GM18861 (cell line): ENCODE data around the gene GTPBP6.
"Not testable (repeated sequence)": the region's sequence is repeated elsewhere in the genome, so short reads cannot be mapped to it uniquely, and the experiment has no call there.

ENCODE experiments used
- ATAC-seq: cut with Tn5 transposase; IDR thresholded peaks from one replicate; pipeline ENCODE4 v1.9.1; 2021; ENCODE audit not compliant: unreplicated experiment

Gene GTPBP6

DNA sequence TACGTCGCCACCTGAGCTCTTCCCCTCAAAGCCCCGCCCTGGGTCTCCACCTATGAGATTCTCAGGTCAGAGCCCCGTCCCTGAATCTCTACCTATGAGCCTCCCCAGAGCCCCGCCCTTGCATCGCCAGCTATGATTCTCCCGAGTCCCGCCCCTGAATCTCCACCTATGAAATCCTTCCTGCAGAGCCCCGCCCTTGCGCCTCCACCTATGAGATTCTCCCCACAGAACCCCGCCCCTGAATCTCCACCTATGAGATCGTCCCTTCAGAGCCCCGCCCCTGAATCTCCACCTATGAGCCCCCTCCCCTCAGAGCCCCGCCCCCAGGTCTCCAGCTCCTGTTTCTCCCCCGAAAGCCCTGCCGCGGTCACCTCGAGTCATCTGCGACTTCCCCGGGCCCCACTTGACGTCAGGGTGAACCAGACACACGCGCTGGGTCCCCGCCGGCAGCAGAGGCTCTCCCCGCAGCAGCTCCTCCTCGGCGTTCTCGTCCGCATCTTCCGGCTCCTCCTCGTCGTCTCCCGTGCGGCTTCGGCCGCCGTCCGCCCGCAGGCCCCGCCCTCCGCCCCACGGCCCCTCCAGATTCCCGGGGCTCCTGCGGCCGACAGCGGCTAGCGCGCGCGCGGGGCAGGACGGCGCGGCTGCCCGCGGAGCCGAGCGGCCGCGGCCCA is 393 bp downstream of the GTPBP6 start:
- ATAC-seq, result peak; percentile 47

DNA sequence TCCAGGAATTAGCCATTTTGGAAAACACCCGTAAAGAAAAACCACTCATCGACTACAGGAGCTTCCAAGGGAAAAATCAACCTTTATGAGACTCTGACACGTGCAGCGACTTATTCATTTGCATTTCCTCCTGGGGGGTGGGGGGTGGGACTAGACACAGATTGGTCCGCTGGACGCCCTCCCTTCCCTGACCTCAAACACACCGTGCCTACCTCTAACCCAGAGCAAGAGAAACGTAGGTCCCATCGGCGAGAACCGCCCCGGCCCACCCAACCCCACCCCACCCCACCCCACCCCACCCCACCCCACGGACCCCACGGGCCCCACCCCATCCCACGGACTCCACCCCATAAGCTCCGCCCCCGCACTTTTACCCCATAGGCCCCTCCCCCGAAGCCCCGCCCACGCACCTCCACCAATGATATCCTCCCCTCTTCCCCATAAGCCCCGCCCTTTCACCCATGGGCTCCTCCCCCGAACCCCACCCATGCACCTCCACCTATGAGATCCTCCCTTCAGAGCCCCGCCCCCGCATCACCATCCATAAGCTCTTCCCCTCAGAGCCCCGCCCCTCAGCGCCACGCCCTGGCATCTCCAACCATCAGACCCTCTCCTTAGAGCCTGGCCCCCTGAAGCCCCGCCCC is 1.1 kb downstream of the GTPBP6 start:
- ATAC-seq, result no peak

DNA sequence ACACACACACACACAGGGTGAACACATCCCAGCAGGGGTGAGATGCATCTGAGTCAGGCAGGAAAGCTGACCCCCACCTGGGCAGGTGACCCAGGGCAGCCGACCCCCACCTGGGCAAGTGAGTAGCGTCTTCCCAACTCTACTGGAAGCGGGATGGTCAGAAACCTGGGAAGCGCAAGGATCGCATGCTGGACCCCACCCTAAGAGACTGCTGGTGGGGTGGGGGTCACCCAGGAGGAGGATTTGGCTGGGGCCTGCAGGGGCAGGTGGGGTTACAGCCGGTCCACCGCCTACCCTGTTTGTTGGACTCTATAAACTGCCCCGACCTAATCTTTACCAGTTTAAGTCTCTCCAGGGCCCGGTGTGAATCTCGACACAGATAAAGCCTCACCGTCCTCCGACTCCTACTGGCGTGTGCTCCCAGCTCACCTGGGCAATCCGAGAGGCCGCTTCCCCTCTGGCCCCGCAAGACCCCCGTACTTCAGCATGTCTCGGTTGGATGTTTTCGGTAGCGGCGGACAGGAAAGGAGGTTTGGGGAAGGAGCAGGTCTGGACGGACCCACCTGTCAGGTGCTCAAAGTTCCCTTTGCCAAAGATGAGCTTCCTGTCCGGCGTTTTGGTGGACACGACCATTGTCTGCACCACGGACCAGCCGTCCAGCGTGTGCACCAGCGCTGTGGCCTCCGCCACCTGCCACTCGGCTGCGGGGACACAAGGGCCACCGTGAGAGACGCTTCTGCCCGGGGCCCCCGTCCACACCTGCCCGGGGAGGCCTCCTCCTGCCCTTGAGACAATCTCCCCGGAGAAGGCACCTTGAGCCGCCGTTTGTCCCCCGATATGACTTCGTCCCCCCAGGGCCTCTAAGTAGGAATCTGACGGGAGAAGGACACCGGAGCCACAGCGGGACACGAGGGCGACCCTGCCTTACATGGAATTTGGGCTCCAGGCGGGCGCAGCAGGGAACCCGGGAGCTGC is 2.0 kb downstream of the GTPBP6 start:
- no peak for ATAC-seq

GRCh38 chrX:314781-315595 is 3.6 kb downstream of the GTPBP6 start:
- ATAC-seq, result no peak

DNA sequence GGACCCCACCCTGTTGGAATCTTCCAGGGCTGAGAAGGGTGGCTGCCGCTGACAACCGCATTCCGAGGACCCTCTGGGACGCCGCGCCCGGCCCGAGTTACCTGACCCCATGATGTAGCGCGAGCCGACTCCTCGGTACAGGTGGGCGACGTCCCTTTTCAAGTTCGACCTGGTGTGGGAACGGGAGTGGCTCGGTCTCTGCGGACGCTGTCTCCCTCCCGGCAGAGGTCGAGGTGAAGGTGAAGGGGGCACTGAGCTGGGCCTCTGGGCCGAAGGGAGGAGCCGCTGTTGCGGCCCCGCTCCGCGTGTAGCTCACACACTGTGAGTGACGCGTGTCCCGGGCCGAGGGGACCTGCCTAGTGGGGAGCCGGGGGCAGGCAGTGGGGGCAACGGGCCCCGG is 4.5 kb downstream of the GTPBP6 start:
- no peak for ATAC-seq

GRCh38 chrX:313546-313945 is 5.0 kb downstream of the GTPBP6 start:
- ATAC-seq, result no peak

DNA sequence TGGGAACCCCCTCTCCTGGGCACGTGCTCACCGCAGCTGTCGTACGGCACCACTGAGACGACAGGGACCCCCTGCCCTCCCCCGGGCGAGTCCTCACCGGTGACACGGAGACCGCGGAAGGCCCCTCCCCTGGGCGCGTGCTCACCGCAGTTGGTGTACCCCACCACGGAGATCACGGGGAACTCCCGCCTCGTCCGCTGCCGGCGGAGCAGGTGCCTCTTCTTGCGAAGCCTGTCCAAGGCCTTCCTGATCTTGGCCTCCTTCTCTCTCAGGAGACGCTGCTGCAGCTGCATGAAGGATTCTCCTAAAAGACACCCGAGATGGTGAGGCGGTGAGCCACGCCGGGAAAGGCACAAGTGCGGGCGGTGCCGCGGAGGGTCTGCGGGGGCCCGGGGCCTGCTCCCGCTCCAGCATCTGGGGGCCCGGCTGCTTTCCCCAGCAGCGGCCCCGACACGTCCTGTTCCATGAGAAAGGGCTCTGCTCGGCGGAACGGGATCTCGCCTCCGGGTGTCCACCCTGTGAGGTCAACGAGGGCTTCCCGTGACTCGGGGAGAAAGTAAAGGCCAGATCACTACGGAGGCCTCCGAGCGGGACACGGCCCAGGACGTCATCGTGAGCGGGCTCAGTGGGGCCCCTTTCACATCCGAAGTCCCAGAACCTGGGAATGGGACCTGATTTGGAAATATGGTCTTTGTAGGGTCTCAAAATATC is 5.8 kb downstream of the GTPBP6 start:
- no peak for ATAC-seq

DNA sequence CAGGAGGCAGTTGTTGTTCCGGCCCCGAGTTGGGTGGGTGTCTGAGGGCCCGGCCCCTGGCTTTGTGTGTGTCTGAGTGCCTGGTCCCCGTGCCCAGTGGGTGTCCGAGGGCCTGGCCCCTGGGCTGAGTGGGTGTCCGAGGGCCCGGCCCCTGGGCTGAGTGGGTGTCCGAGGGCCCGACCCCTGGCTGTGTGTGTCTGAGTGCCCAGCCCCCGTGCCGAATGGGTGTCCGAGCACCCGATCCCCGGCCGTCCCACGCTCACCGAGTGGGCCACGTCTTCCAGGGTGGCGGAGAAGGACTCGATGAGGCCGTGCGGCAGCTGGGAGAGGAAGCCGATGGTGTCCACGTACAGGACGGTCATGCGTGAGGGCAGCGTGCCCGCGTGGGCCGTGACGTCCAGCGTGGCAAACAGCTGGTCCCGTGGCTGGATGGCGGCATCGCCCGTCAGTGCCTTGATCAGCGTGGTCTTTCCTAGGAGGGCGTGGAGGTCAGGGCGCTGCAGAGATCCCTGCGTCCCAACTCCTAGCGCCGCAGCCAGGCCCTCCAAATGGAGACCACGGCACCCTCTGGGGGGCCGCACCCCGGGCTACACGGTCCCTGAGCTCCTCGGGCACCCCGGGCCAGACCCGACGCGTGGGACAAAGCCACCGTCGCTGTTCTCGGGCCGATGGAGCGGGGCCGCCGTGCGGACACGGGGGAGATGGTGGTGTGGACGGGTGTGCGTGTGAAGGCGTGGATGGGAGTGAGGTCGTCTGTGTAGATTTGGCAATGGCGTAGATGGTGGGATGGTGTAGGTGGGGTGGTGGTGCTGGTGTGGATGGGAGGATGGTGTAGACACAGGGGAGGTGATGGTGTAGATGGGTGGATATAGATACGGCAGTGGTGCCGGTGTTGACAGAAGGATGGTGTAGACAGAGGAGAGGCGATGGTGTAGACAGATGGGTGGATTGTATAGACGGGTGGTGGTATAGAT is 7.2 kb downstream of the GTPBP6 start:
- ATAC-seq, result no peak

DNA sequence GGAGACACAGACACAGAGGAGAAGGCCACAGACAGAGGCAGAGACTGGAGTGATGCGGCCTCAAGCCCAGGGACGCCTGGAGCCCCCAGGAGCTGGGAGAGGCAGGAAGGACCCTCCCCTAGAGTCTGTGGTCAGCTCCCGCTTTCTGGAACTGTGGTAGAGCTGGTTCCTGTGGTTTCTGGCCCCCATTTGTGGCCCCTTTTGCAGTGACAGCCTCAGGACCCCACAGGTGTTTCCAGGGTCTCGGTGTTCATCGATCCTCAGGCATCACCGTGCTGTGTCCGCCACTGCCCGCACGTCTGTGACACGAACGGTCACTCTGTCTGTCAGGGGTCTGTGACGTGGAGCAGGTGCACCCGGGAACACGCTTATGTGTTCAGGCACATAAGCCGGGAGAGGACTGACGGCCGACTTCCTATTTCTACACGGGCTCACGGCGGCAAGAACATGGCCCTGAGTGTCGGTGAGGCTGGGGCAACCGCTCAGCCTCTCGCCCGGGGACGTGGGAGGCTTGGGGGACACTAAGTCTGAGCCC is 7.9 kb downstream of the GTPBP6 start:
- ATAC-seq, result no peak

DNA sequence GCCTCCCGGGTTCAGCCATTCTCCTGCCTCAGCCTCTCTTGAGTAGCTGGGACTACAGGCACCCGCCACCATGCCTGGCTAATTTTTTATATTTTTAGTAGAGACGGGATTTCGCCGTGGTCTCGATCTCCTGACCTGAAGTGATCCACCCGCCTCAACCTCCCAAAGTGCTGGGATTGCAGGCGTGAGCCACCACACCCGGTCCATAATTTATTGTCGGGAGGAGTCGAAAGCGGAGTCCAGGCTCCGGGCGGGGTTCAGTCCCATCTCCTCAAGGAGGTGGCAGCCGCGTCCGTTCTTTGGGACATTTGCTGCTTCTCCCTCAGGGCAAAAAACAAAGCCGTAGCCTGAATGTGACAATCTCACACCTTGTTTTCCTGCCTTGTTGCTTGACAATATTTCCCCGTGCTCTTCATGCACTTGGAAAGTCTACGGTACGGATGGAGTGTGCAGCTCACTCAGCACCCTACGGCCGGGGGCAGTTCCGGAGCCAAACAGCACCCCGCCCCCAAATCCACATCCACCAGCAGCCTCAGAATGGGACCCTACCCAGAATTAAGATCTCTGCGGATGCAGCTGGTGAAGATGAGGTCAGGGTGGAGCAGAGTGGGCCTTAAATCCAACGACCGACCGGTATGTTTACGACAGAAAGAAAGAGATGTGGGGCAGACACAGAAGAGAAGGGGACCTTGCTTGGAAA is 9.6 kb downstream of the GTPBP6 start:
- ATAC-seq, result no peak

- no peak for ATAC-seq
These were observed 11.1 kb downstream of the GTPBP6 start for GRCh38 chrX:307261-308111.

- ATAC-seq, result not testable (repeated sequence)
These were observed 11.9 kb downstream of the GTPBP6 start for GRCh38 chrX:306614-307251.

DNA sequence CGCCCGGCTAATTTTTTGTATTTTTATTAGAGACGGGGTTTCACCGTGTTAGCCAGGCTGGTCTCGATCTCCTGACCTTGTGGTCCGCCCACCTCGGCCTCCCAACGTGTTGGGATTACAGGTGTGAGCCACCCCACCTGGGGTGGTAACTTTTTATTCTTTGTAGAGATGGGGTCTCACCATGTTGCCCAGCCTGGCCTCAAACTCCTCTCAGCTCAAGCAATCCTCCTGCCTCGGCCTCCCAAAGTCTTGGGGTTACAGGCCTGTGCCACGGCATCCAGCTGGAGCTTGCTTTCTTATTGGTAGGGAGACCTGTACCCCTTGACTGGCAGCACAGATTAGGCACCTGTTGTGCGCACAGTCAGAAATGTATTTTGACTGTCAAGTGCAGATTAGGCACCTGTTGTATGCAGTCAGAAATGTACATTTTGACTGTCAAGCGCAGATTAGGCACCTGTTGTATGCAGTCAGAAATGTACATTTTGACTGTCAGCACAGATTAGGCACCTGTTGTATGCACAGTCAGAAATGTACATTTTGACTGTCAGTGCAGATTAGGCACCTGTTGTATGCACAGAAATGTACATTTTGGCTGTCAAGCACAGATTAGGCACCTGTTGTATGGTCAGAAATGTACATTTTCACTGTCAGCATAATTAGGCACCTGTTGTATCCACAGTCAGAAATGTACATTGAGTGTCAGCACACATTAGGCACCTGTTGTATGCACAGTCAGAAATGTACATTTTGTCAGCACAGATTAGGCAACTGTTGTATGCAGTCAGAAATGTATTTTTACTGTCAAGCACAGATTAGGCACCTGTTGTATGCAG is 12.6 kb downstream of the GTPBP6 start:
- not testable (repeated sequence) for ATAC-seq

GRCh38 chrX:302975-303374 is 15.6 kb downstream of the GTPBP6 start:
- no peak for ATAC-seq

DNA sequence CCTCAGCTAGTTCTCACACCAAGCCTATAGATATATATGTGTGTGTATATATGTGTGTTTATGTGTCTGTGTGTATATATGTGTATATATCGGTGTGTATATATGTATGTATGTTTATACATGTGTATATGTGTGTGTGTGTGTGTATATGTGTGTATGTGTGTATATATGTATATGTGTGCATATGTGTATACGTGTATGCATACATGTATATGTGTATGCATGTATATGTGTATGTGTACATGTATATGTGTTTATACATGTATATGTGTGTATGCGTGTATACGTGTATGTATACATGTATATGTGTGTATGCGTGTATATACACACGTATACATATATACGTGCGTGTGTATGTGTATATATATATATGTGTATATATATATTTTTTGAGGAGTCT is 18.3 kb downstream of the GTPBP6 start:
- ATAC-seq, result no peak

DNA sequence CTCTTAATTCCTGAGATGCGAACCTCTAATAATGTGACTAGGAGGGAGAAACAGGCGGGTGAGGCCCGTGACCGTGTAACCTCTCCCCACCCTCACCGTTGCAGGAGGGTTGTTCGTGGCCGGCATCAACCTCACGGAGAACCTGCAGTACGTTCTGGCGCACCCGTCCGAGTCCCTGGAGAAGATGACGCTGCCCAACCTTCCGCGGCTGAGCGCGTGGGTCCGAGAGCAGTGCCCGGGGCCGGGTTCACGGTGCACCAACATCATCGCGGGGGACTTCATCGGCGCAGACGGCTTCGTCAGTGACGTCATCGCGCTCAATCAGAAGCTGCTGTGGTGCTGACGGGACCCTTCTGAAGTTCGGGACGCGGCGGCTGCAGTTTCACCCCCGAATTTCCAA is 19.6 kb downstream of the GTPBP6 start:
- no peak for ATAC-seq
